Prostate gland (tissue), 2 donors: ENCODE measurements around the gene PLXDC1. TPM values are rescaled to one million over a fixed set of nuclear protein-coding genes. Genes with fewer than 3 reads are reported as not detected.

Experiments
- DNase-seq: peaks from one replicate; pipeline ENCODE4 v3.0.0-alpha.2; 2019; ENCODE audit warnings: low spot score
- H3K27ac ChIP-seq, 2 donors: fragments of 200-600 bp; sonication (generic); 2 replicates each; pipeline ENCODE4 v1.5.1; 2017 to 2019
- H3K27me3 ChIP-seq: fragments of 200-600 bp; sonication (generic); replicated peaks from 2 replicates; pipeline ENCODE4 v1.5.1; 2019; ENCODE audit not compliant: insufficient read depth
- H3K36me3 ChIP-seq, 2 donors: fragments of 200-600 bp; sonication (generic); 1 replicate in 1 of 2; 2 replicates in 1 of 2; pipeline versions ENCODE4 v1.5.1 to v1.8.1; 2017 to 2019
- H3K4me1 ChIP-seq: fragments of 200-600 bp; sonication (generic); replicated peaks from 2 replicates; pipeline ENCODE4 v1.5.1; 2019
- H3K4me3 ChIP-seq, 2 donors: fragments of 200-600 bp; sonication (generic); 2 replicates each; pipeline ENCODE4 v1.5.1; 2017 to 2019
- H3K9me3 ChIP-seq: fragments of 200-600 bp; sonication (generic); 2 replicates; pipeline ENCODE4 v1.5.1; 2017
- CTCF ChIP-seq, 4 experiments: fragments of 200-600 bp in 2 of 4; fragments of 450-650 bp in 2 of 4; sonication (generic) in 2 of 4; IDR thresholded peaks; 1 replicate in 3 of 4; 2 replicates in 1 of 4; pipeline ENCODE4 v1.5.1; 2016 to 2019; ENCODE audit warnings: antibody characterized with exemption in 4 of 4, mild to moderate bottlenecking in 2 of 4, moderate library complexity in 2 of 4
- POLR2A ChIP-seq: fragments of 450-650 bp; IDR thresholded peaks from one replicate; pipeline ENCODE4 v1.6.1; 2016; ENCODE audit warnings: antibody characterized with exemption, mild to moderate bottlenecking
- POLR2AphosphoS5 ChIP-seq: sonication (generic); formaldehyde crosslinking; IDR thresholded peaks from one replicate; pipeline ENCODE4 v1.6.1; 2017; ENCODE audit warnings: antibody characterized with exemption
- WGBS: methylation state at CpG from one replicate; pipeline ENCODE4 v1.1.5; 2018; 5-methylcytosine and 5-hydroxymethylcytosine counted together
- intact Hi-C: fragments of 100-400 bp; cut with DNase I; formaldehyde crosslinking; loops from one replicate; pipeline ENCODE4 v1.14.2; 2022
- total RNA-seq, 2 donors: library from RNA; depleted of rRNA; stranded (reverse); fragments of >200 nt; gene quantifications; one replicate each; pipeline ENCODE4 v1.1.0, GENCODE V29; 2016

PLXDC1 gene
- total RNA-seq, 2 donors from 2014 or later = 3.9 to 5.4 TPM

- intact Hi-C loops = loop anchor here (2.0 kb wide), 1 partner anchor 43 kb away; no protein-coding TSS in a partner anchor
- Histone ChIP-seq H3K36me3 (peaks cover 0 to 4% of the 10 kb centered on the region in 2 donors), H3K27ac (peak within 1 kb of the TSS; percentile 61 to 75), H3K4me1 (peaks cover 6% of the 10 kb centered on the region), H3K4me3 (peak within 1 kb of the TSS; percentile 60 to 67), H3K27me3 (no peaks in the 10 kb centered on the region), H3K9me3 (no peaks in the 10 kb centered on the region)
- DNase-seq = peak; percentile 56
- under 1% methylated on average over 47 of the region's 55 CpGs for WGBS
- TF ChIP-seq CTCF (IDR thresholded peaks at IDR 0.05) (no peak), POLR2A (peak; percentile 63), POLR2AphosphoS5 (peak; percentile 40)
These were observed 46.1 kb upstream of the PLXDC1 start, which contains the start of gene CACNB1 for GRCh38 chr17:39197380-39198185. Gene CACNB1, minus strand, starts transcription at chr17:39197669. Its CDS starts 174 bp downstream, at chr17:39197495.

GRCh38 chr17:39196808-39197291 lies 45.4 kb upstream of the PLXDC1 start:
- H3K9me3 ChIP-seq = no peaks in the 10 kb centered on the region
- intact Hi-C loops = loop anchor here (2.0 kb wide), 1 partner anchor 42 kb away; no protein-coding TSS in a partner anchor
- H3K4me3 ChIP-seq = peak overlapping the region; percentile 60 to 67
- peak overlapping the region; percentile 61 to 75 for H3K27ac ChIP-seq
- no peak for TF ChIP-seq POLR2AphosphoS5
- no peak for TF ChIP-seq POLR2A
- TF ChIP-seq CTCF (IDR thresholded peaks at IDR 0.05) = no peak
- H3K36me3 ChIP-seq = no peaks in the 10 kb centered on the region
- H3K27me3 ChIP-seq = no peaks in the 10 kb centered on the region
- WGBS = 1% methylated on average over 30 of the region's 30 CpGs
- DNase-seq = no peak
- H3K4me1 ChIP-seq = peaks cover 4% of the 10 kb centered on the region

- no peak for DNase-seq
- peak overlapping the region in 1 of 2 donors; percentile 61 for H3K27ac ChIP-seq
- TF ChIP-seq POLR2AphosphoS5 (no peak), POLR2A (no peak), CTCF (IDR thresholded peaks at IDR 0.05) (no peak)
- no peaks in the 10 kb centered on the region for H3K36me3 ChIP-seq
- no peaks in the 10 kb centered on the region for H3K9me3 ChIP-seq
- no peaks in the 10 kb centered on the region for H3K4me1 ChIP-seq
- peak overlapping the region; percentile 60 to 67 for H3K4me3 ChIP-seq
- intact Hi-C loops = loop anchor here (2.0 kb wide), 1 partner anchor 42 kb away; no protein-coding TSS in a partner anchor
- WGBS = 19% methylated on average over 8 of the region's 8 CpGs
- no peaks in the 10 kb centered on the region for H3K27me3 ChIP-seq
These were observed 44.9 kb upstream of the PLXDC1 start for GRCh38 chr17:39196241-39196807.

GRCh38 chr17:39195568-39196160 lies 44.2 kb upstream of the PLXDC1 start:
- no peak overlapping the region for H3K4me3 ChIP-seq
- intact Hi-C loops = loop anchor here (2.0 kb wide), 1 partner anchor 41 kb away; no protein-coding TSS in a partner anchor
- H3K27ac ChIP-seq = no peak overlapping the region
- H3K27me3 ChIP-seq = no peaks in the 10 kb centered on the region
- no peak for TF ChIP-seq CTCF (IDR thresholded peaks at IDR 0.05)
- TF ChIP-seq POLR2A = no peak
- no peak for TF ChIP-seq POLR2AphosphoS5
- H3K4me1 ChIP-seq = no peaks in the 10 kb centered on the region
- no peaks in the 10 kb centered on the region for H3K9me3 ChIP-seq
- no peak for DNase-seq
- no peaks in the 10 kb centered on the region for H3K36me3 ChIP-seq
- WGBS = 63% methylated on average over 8 of the region's 8 CpGs
